ENCODE data around the gene GMDS. TPM values are rescaled to one million over a fixed set of nuclear protein-coding genes. Genes with fewer than 3 reads are reported as not detected.

The GMDS gene
- total RNA-seq, 1 donor = 23.2 TPM

DNA sequence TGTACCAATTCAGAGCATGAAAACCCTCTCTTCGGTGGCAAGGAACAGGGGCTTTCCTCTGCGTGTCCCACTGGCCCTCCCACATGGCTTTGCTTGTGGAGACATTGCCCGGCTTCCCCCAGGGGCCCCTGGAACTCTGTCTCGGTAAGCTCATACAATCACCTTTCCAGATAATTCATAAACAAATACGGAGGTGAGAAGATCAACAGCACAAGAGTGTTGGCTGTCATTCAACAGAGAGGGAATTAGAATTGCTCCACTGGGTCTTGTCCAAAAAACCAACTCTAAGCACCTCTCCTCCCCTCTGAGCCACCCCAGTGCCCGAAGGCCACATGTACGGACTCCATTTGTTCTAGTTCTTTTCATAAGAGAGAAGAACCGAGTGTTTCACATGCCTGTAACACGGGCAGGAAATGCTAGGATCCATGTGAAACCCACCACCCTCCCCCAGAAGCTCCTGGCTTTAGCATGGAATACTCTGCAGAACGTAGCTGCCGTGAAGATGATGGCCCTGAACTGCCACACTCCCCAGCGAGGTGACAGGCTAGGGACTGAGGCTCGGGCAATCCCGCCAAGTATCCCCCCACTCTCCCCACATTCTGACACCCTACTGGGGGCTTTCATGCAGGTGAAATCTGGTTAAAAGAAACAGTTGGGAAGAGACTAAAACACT is 660.3 kb downstream of the GMDS start:
- no peak overlapping the region for H3K4me3 ChIP-seq (ENCODE audit: insufficient read depth, low read length)
- H4K20me1 ChIP-seq (ENCODE audit: insufficient read depth, low read length) = no peaks in the 10 kb centered on the region
- H2AFZ ChIP-seq (ENCODE audit: low read length) = no peak overlapping the region
- peaks cover 32% of the 10 kb centered on the region for H3K27me3 ChIP-seq (ENCODE audit: insufficient read depth, low read length)
- H3K4me1 ChIP-seq (ENCODE audit: insufficient read depth, low read length) = no peaks in the 10 kb centered on the region
- H3K9me3 ChIP-seq (ENCODE audit: low read depth, low read length) = no peaks in the 10 kb centered on the region
- no peak overlapping the region for H3K27ac ChIP-seq (ENCODE audit: low read depth, low read length)
- no peak overlapping the region for H3K4me2 ChIP-seq (ENCODE audit: insufficient read depth, low read length)
- H3K79me2 ChIP-seq (ENCODE audit: insufficient read depth, low read length) = no peaks in the 10 kb centered on the region
- no peak for DNase-seq (ENCODE audit: insufficient read length, low spot score, missing footprints)
- TF ChIP-seq, protein P1, sequence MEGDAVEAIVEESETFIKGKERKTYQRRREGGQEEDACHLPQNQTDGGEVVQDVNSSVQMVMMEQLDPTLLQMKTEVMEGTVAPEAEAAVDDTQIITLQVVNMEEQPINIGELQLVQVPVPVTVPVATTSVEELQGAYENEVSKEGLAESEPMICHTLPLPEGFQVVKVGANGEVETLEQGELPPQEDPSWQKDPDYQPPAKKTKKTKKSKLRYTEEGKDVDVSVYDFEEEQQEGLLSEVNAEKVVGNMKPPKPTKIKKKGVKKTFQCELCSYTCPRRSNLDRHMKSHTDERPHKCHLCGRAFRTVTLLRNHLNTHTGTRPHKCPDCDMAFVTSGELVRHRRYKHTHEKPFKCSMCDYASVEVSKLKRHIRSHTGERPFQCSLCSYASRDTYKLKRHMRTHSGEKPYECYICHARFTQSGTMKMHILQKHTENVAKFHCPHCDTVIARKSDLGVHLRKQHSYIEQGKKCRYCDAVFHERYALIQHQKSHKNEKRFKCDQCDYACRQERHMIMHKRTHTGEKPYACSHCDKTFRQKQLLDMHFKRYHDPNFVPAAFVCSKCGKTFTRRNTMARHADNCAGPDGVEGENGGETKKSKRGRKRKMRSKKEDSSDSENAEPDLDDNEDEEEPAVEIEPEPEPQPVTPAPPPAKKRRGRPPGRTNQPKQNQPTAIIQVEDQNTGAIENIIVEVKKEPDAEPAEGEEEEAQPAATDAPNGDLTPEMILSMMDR (IDR thresholded peaks at IDR 0.05; ENCODE audit: extremely low read depth, low read depth, low read length) = no peak
- H3K36me3 ChIP-seq (ENCODE audit: insufficient read depth, low read length) = no peaks in the 10 kb centered on the region

DNA sequence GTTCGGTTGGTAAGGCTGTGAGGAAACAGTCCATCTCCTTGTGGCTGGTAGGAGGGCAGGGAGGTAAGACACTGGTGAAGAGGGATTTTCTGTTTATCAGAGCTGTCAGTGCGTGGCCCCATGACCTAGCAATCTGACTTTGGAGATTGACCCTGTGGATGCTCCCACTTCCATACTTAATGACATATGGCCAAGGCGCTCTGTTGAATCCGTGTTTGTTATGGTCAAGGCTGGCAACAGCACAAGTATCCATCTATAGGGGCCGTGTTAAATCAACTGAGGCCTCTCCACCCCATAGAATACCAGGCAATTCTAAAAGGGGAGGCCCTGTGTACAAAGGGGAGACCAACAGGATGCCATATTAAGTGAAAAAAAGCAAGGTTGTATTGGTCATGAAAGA is 661.3 kb downstream of the GMDS start:
- Histone ChIP-seq H3K4me2 (ENCODE audit: insufficient read depth, low read length) (no peak overlapping the region), H3K79me2 (ENCODE audit: insufficient read depth, low read length) (no peaks in the 10 kb centered on the region), H2AFZ (ENCODE audit: low read length) (no peak overlapping the region), H3K4me3 (ENCODE audit: insufficient read depth, low read length) (no peak overlapping the region), H3K27ac (ENCODE audit: low read depth, low read length) (no peak overlapping the region), H3K4me1 (ENCODE audit: insufficient read depth, low read length) (peaks cover 7% of the 10 kb centered on the region), H3K36me3 (ENCODE audit: insufficient read depth, low read length) (no peaks in the 10 kb centered on the region), H3K9me3 (ENCODE audit: low read depth, low read length) (no peaks in the 10 kb centered on the region), H3K27me3 (ENCODE audit: insufficient read depth, low read length) (peaks cover 28% of the 10 kb centered on the region), H4K20me1 (ENCODE audit: insufficient read depth, low read length) (no peaks in the 10 kb centered on the region)
- TF ChIP-seq, protein P1 (IDR thresholded peaks at IDR 0.05; ENCODE audit: extremely low read depth, low read depth, low read length) = no peak
- no peak for DNase-seq (ENCODE audit: insufficient read length, low spot score, missing footprints)

DNA sequence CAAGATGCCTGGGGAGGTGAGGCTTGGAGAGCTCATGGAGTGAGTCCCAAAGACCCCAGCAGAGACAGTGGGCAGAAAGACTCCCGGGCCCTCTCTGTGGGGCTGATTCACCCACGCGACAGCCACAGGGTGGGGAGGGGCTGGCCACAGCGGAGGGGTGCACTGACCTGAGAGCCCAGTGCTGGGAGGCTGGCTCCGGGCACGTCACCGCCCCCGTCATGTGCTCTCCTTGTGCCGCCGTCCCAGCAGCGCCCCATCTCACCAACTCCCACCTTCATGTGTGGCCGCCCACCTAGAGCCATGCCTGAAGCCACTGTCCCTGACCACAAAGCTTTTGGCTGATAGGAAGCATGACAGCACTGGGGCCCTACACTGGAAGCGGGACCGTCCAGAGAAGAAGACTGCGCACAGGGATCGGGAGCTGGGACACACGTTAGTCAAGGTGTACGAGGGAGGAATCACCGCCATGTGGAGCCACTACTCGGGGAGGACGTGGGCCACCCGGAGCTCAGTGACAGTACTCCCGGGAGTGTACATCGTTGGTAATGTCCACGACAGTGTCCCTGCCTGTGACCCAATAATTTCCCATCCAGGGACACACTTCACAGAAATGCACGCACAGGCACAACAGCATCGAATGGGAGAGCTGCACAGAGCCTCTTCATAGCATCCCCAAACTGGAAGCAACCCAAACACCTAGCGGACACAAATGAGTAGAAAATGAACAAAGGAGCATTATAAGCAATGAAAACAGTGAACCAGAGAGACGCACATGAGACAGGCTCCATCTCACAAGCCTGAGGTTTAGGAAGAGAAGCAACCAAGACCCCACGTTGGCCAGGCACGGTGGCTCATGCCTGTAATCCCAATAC is 664.0 kb downstream of the GMDS start:
- Histone ChIP-seq H2AFZ (ENCODE audit: low read length) (no peak overlapping the region), H3K4me3 (ENCODE audit: insufficient read depth, low read length) (no peak overlapping the region), H3K79me2 (ENCODE audit: insufficient read depth, low read length) (no peaks in the 10 kb centered on the region), H3K4me1 (ENCODE audit: insufficient read depth, low read length) (peaks cover 22% of the 10 kb centered on the region), H4K20me1 (ENCODE audit: insufficient read depth, low read length) (no peaks in the 10 kb centered on the region), H3K9me3 (ENCODE audit: low read depth, low read length) (no peaks in the 10 kb centered on the region), H3K4me2 (ENCODE audit: insufficient read depth, low read length) (no peak overlapping the region), H3K27ac (ENCODE audit: low read depth, low read length) (no peak overlapping the region), H3K36me3 (ENCODE audit: insufficient read depth, low read length) (no peaks in the 10 kb centered on the region), H3K27me3 (ENCODE audit: insufficient read depth, low read length) (peaks cover 14% of the 10 kb centered on the region)
- TF ChIP-seq, protein P1 (IDR thresholded peaks at IDR 0.05; ENCODE audit: extremely low read depth, low read depth, low read length) = no peak
- DNase-seq (ENCODE audit: insufficient read length, low spot score, missing footprints) = no peak

DNA sequence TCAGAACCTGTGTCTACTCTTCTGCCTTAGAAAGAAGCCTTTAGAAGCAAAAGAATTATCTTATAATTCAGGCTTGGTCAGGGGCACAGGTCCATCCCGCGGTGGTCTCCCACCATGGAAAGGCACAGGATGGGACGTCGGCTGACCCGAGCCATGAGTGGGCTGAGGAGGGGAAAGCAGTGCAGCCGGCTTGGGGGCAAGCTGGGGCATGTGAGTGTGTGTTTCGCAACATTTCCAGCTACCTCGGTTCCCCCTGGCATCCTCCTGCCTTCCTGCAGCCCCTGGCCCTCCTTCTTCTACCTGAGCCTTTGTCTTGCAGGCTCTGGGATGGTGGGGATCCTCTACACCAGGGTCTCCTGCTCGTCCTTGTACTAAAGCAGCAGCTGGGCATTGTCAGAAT is 664.8 kb downstream of the GMDS start:
- TF ChIP-seq, protein P1 (IDR thresholded peaks at IDR 0.05; ENCODE audit: extremely low read depth, low read depth, low read length) = no peak
- Histone ChIP-seq H4K20me1 (ENCODE audit: insufficient read depth, low read length) (no peaks in the 10 kb centered on the region), H3K27me3 (ENCODE audit: insufficient read depth, low read length) (peaks cover 12% of the 10 kb centered on the region), H3K4me2 (ENCODE audit: insufficient read depth, low read length) (no peak overlapping the region), H3K27ac (ENCODE audit: low read depth, low read length) (no peak overlapping the region), H3K9me3 (ENCODE audit: low read depth, low read length) (no peaks in the 10 kb centered on the region), H3K36me3 (ENCODE audit: insufficient read depth, low read length) (no peaks in the 10 kb centered on the region), H3K4me3 (ENCODE audit: insufficient read depth, low read length) (no peak overlapping the region), H2AFZ (ENCODE audit: low read length) (no peak overlapping the region), H3K79me2 (ENCODE audit: insufficient read depth, low read length) (no peaks in the 10 kb centered on the region), H3K4me1 (ENCODE audit: insufficient read depth, low read length) (peaks cover 29% of the 10 kb centered on the region)
- no peak for DNase-seq (ENCODE audit: insufficient read length, low spot score, missing footprints)
